Adipose tissue (tissue), 3 donors: ENCODE data around the gene PLXDC2. TPM values are rescaled to one million over a fixed set of nuclear protein-coding genes. Genes with fewer than 3 reads are reported as not detected.
"Not testable (repeated sequence)": the region's sequence is repeated elsewhere in the genome, so short reads cannot be mapped to it uniquely, and the experiment has no call there.

Experiments
- H3K27ac ChIP-seq: one replicate; pipeline ENCODE4 v1.5.1; 2013; ENCODE audit warnings: low read depth, low read length
- WGBS, 3 donors: extraction: QIAGEN DNeasy Blood & Tissue Kit; methylation state at CpG; one replicate each; pipeline ENCODE4 v1.1.7; 2013; 5-methylcytosine and 5-hydroxymethylcytosine counted together
- polyA plus RNA-seq, 3 donors: library from polyadenylated mRNA; stranded (reverse); fragments of 200-250 nt; gene quantifications; one replicate each; pipeline ENCODE4 v1.2.3, GENCODE V29; 2013
- donor health status: healthy with polysubstance abuse.
- donor health status: Bipolar disorder and iron deficiency.
- donor health status: healthy.

Gene PLXDC2
- polyA plus RNA-seq, 3 donors: 1.5 to 10.6 (median 7.7) TPM

DNA sequence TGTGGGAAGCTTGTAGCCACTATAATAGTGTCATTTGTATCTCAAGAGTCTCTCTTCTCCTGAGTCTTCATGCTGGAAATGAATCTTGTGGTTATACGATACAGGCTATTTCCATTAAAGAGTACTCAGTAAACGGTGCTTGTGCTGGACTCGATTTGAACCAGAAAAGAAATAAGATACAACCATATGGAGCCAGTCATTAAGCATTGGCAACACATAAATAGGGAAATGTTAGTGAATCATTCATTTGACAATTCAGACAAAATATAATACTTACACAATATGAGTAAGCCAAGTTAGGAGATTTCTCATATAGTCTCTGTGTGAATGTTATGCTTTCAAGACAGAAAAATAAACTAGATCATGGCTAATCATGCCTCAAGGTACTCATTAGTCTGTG is 356.8 kb downstream of the PLXDC2 start:
- 81 to 91% (median 84%) methylated on average over 3 of the region's 3 CpGs for WGBS, 3 donors
- no peak overlapping the region for H3K27ac ChIP-seq

DNA sequence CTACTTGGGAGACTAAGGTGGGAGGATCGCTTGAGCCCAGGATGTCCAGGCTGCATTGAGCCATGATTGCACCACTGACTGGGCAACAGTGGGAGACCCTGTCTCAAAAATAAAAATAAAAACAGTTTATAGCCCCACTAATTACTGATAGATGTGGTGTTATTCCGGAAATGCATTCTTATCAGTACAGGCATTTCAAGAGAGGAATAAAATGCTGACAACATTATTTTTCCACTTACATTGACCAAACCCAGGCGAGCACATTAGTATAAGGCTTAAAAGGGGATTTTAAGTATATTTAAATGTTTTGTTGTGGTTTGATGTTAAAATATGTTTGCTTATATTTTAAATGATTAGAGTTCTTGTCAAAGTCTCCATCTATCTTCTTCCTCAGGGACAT is 359.5 kb downstream of the PLXDC2 start:
- H3K27ac ChIP-seq: no peak overlapping the region

DNA sequence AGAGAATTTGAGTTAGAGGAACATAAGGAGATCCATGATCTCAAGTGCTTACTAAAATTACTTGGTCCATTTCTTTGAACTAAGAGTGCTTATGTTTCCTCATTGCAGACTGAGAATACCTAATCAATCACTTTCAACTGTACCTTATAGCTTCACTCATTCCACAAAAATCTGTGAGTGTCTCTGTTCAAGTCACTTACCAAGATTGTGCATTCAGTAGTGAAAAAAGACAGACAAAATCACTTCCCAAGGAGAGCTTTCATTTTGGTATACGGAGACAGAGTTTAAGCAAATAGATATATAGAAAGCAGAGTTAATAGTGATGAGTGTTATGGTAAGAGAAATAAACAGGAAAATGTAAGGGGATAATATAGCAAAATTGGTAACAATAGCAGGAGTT is 364.5 kb downstream of the PLXDC2 start:
- WGBS, 3 donors: 79 to 97% (median 96%) methylated on average over 1 of the region's 1 CpG
- no peak overlapping the region for H3K27ac ChIP-seq

More for the DNA sequence above, 359.5 kb downstream of the PLXDC2 start:
- 70 to 88% (median 84%) methylated on average over 3 of the region's 3 CpGs for WGBS, 3 donors

DNA sequence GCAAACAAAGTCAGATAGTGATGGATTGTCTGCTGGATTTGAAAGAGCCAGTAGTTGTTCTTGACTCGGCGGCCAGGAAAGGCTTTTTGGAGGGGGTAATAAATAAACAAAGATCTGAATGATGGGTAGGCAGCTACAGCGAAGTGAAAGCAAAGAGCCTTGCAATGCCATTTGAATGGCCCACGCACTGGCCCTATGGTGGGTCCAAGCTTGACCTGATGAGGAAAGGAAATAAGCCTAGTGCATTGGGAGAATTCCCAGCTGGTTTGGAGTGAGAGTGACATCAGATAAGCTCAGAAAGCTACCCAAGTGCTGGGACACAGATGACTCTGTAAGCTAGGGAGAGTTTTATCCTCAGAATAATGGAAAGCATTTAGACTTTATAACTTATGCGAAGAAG is 365.2 kb downstream of the PLXDC2 start:
- WGBS, 3 donors: 40 to 89% (median 87%) methylated on average over 5 of the region's 5 CpGs

DNA sequence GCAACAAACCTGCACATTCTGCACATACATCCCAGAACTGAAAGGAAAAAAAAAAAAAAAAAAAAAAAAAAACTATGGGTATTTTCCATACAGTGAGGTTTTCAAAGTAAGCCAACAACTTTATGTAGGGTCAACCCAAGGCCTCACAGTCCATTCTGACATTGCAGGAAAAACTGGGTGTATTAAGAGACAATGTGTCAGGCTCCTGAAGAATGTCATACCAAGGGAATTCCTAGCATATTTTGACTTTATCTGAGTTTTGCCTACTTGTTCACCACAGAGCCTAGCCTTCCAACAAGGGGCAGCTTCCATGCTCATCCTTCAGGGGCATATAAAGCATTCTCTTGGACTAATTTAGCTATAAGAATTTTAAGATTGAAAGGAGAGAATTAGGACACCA is 368.9 kb downstream of the PLXDC2 start:
- no peak overlapping the region for H3K27ac ChIP-seq

More for the DNA sequence above, 365.2 kb downstream of the PLXDC2 start:
- no peak overlapping the region for H3K27ac ChIP-seq

DNA sequence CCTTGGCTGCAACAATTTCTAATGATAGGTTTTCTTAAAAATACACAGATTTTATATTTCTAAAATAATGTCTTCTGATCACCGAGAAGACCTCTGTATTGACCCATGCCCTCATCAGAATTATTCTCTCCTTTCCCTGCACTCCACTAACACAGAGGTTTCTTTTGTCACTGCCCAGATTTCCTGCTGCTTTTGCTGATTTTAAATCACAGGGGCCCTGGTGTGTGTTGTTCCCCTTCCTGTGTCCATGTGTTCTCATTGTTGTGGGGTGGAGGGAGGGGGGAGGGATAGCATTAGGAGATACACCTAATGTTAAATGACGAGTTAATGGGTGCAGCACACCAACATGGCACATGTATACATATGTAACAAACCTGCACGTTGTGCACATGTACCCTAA is 375.2 kb downstream of the PLXDC2 start:
- H3K27ac ChIP-seq: not testable (repeated sequence)
- 60 to 65% (median 63%) methylated on average over 2 to 3 of the region's 3 CpGs for WGBS, 3 donors

DNA sequence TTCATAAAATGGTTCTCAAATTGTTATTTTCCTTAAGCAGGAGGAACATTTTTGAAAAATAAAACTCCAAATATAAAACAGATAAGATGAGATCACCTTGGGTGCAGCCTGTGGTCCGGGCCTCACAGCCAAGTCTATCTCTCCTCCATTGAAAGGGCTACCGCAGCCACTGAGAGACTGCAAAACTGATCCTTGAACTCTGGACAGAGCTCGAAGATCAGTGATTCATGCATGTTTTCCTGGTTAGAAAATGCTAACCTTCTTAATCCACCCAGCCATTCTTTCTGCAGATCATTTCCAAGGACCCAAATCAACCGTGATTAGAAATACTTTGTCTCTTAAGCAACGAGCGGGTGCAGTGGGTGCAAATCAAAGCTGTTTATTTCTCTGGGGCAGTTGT is 378.8 kb downstream of the PLXDC2 start:
- WGBS, 3 donors: 78 to 83% (median 82%) methylated on average over 6 of the region's 6 CpGs
- H3K27ac ChIP-seq: no peak overlapping the region

DNA sequence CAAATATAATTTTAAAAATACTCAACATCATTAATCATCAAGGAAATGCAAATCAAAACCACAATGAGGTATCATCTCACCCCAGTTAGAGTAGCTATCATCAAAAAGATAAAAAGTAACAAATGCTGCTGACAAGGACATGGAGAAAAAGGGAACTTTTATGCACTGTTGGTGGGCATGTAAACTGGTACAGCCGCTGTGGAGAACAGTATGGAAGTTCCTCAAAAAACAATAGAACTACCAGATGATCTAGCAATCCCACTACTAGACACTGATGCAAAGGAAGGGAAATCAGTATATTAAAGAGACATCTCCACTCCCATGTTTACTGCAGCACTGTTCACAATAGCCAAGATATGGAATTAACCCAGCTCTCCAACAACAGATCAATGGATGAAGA is 384.5 kb downstream of the PLXDC2 start:
- H3K27ac ChIP-seq: no peak overlapping the region
- WGBS, 3 donors: 63 to 93% (median 73%) methylated on average over 1 of the region's 1 CpG

DNA sequence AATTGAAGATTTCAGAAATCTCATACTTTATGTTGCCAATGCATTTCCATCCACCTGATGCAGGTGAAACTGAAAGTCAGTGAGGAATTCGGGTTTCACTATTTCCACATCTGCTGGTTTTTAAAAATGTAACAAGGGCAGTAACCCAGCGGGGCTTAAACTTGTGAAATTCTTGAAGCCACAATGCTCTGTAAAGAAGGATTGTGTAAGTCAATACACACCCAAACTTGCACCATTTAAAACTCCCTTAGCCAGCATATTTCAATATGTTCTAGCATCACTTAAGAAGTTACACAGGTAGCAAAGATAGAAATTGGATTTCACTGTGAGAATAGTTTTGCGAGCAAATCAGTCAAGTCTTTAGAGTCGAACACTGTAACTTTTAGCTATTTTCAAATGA is 386.1 kb downstream of the PLXDC2 start:
- no peak overlapping the region for H3K27ac ChIP-seq
- WGBS, 3 donors: 71 to 87% (median 78%) methylated on average over 4 of the region's 4 CpGs

DNA sequence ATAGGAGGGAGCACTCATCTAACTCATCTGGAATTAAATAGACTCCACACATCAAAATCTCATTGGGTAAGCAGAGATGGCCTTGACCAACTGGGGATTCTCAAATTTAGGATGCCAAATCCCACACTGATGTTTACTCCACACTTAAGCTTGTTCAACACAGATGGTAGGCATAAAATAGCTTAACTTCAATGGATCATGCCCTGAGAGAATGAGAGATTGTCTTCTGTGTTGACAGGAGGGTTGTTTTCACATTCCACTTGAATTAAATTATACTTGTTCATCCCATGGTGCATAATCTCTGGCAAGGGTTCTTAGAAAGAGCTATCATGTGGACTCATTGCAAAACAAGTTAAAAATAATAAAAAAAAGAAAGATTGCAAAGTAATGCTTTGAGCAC is 391.4 kb downstream of the PLXDC2 start:
- H3K27ac ChIP-seq: no peak overlapping the region

DNA sequence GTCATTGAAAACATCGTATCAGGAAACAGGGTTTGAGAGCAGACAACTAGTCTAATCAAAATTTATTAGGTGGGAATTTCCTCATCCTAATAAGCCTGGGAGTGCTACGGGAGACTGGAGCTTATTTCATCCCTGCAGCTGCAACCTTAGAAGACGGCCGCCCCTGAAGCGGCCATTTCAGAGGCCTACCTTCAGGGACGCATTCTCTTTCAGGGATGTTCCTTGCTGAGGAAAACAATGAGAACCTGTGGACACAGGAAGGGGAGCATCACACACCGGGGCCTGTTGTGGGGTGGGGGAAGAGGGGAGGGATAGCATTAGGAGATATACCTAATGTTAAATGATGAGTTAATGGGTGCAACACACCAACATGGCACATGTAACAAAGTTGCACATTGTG is 392.9 kb downstream of the PLXDC2 start:
- H3K27ac ChIP-seq: not testable (repeated sequence)
- 94 to 97% (median 96%) methylated on average over 7 of the region's 7 CpGs for WGBS, 3 donors

DNA sequence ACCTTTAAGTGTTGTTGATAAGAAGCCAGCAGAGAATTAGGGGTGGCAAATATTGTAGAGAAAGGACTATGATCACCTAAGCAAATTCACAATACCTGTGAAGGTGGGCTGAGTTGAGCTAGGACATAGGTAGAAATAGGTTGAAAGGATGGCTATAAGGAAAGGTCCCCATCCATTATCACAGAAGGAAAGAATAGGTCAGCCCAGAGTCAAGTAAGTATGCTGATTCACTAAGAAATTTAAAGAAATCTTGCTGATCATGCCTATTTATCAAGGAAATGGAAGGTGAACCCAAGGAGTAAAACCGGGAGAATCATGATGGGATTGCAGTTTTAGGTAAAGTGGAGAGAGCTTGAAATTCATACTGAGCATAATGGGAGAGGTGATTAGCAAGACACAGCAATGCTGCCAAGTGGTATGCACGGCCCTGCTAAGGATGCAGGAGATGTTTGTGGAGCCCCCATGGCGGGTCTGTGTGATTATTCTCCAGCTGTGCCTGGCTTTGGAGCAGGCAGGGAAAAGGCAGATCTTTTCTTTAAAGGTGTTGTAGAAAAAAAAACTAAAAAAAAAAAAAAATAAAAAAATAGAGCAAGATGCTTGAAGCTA is 399.4 kb downstream of the PLXDC2 start:
- WGBS, 3 donors: 54 to 87% (median 82%) methylated on average over 3 of the region's 3 CpGs
- no peak overlapping the region for H3K27ac ChIP-seq

DNA sequence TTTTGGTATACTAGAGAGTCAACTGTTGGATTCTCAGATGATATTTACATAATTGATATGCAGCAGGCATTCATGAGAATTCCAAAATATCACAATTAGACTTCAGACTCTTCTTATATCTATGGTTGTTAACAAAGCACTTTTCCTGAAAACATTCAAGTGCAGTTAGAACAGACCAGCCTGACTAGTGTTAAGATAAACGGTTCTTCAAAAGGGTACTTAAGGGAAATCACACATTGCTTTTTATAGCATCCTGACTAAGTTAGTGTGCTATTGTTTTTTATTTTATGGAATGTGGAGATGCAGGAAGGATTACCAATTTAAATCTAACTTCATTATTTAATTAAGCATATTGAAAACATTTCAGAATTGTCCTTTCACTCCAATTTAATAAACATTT is 405.1 kb downstream of the PLXDC2 start:
- no peak overlapping the region for H3K27ac ChIP-seq
- WGBS, 3 donors: 32 to 55% (median 54%) methylated on average over 1 of the region's 1 CpG

DNA sequence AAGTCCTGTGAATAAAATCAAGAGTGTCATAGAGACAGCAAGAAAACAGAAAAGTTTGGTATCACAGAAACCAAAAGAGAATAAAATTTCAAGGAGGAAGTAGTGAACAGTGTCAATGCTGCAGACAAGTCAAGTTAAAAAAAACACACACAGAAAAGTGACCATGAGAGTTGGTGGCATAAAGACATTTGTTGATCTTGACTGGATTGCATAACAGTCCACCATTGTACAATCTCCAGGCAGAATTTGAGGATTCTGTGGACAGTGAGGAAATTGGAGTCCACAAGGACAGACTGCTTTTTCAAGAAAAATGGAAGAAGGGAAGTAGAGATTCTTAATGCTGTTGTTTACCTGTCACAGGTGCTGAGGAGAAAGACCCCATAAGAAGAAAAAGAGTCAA is 412.5 kb downstream of the PLXDC2 start:
- no peak overlapping the region for H3K27ac ChIP-seq

DNA sequence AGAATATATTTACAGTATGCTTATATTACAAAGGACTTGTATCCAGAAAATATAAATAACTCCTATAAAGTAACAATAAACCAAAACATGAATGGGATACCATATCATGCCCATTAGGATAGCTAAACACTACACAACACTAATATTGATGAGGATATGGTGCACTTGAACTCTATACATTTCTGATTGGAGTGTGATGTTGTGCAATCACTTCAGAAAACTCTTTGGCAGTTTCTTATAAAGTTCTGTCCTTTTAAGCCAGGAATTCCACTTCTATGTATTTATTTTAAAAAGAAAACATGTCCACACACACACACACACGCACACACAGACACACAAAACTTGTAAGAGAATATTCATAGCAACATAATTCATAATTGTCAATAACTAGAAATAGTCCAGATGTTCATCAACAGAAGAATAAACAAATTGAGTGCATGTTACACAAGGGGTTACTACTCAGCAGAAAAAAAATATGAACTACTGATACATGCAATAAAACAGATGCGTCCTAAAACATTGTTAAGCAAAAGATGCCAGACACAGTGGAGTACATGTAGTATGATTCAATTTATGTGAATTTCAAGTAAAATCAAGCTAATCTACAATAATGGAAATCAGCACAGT is 416.0 kb downstream of the PLXDC2 start:
- 72 to 91% (median 80%) methylated on average over 2 of the region's 2 CpGs for WGBS, 3 donors
- H3K27ac ChIP-seq: no peak overlapping the region

DNA sequence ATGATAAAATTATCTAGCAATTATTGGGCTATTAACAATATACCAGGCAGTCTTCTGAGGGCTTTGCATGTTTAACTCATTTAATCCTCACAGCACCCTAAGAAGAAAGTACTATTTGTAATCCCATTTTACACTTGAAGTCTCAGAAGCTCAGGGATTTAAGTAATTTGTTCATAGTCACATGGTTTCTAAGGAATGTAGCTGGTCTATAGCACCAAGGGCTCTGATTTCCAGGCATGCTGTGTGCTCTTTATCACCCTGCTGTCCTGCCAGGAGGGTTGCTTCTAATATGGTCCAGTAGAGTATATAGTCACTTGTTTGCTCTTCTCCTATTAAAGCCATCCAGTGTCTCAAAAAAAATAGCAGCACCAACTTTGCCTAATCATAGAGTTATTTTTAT is 417.2 kb downstream of the PLXDC2 start:
- no peak overlapping the region for H3K27ac ChIP-seq

DNA sequence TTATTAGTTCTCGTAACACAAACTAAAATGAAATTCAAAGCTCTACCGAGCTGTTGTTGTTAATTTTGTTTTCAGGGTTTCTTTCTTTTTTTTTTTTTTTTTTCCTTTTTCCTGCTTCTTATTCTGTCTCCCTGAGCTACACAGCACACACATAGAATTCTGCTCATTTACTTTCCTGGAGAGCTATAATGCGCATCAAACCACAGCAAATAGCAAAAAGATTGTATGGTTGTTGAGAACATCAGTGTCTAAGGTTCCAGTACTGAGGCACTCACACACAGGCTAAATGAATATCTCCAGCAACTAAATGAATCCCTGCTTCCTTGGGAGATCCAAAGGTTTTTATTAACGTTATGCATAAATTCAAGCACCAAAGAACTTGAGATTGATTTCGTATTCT is 418.3 kb downstream of the PLXDC2 start:
- H3K27ac ChIP-seq: no peak overlapping the region
- 84 to 97% (median 93%) methylated on average over 5 of the region's 5 CpGs for WGBS, 3 donors

DNA sequence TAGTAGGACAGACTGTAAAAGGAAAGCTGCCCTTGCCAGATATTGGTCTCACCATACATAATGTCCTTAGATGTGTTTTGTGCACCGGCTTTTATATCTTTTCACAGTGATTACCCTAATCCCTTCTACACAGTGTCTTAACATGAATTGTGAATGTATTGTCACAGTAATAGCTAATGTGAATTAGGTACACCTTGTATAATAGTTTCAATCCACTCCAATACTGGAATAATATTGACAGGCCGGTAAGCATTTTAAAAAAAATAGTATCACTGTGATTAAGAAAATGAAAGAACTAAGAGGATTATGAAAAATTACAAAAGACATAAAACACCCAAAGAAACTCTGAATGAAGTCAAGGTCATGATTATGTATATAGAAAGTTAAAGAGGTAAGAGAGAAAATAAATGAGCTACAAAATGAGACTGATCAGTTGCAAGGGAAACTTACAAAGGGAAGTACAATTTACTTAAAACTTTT is 420.9 kb downstream of the PLXDC2 start:
- 85 to 98% (median 95%) methylated on average over 2 of the region's 2 CpGs for WGBS, 3 donors

DNA sequence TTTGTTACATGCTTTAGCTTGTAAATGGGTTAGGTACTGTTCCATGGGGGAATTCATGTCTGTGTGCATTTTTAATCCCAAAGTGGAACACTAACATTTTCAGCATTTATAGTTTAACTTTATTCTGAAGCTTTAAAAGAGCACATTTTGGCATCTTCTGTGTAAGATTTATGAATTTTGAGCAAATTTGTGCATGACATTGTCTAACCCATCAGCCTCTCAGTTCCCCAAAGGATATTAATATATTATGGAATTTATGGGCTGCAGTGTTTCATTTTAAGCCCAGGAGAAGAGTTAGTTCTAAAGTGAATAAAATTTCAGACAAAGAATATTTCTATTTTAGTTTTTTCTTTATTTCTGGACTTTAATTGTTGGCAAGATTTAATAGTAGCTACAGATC is 421.4 kb downstream of the PLXDC2 start:
- H3K27ac ChIP-seq: no peak overlapping the region

More for the DNA sequence above, 420.9 kb downstream of the PLXDC2 start:
- no peak overlapping the region for H3K27ac ChIP-seq

DNA sequence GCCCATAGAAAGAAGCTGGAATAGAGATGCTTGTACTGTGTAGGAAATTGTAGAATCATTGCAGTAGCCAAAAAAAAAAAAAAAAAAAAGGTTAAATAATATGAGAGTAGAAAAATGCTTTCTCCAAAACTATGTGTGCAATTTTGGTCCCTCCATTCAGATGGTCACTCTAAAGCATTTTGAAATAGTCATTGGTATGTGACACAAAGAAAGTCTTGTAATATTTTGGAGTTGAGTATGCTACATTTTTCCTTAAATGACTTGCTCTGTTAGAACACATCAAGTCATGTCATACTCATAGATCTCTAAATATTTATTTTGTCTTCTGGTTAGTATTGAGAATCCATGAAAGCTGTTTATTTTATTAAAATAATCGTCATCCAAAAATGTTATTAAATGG is 424.4 kb downstream of the PLXDC2 start:
- no peak overlapping the region for H3K27ac ChIP-seq
- 67 to 92% (median 91%) methylated on average over 1 of the region's 1 CpG for WGBS, 3 donors

DNA sequence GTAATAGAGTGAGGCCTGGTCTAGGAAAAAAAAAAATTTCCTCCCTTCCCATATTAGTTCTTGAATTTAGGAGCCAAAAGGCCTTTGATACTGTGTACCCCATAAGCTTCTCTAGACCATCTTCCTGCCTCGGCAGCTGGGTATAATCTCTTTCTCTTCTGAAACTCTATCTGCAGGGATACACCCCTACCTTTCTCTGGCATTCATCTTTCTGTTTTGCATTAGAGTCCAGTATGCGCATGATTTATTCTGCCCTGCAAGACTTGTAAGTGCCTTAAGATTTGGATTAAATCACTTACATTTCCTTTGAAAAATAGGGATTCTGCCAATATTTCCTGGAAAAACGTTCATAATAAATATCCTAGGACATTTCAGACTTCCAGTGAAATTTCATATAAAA is 431.2 kb downstream of the PLXDC2 start:
- 67 to 80% (median 72%) methylated on average over 3 of the region's 3 CpGs for WGBS, 3 donors
- no peak overlapping the region for H3K27ac ChIP-seq
